GM11168 (cell line): Measurements from ENCODE around the gene SCGB1C1.
"Not testable (repeated sequence)": the region's sequence is repeated elsewhere in the genome, so short reads cannot be mapped to it uniquely, and the experiment has no call there.

Experiments used
- in situ Hi-C: fragments of 300-500 bp; cut with MboI; formaldehyde crosslinking; loops from one replicate; pipeline ENCODE4 v1.12.0; 2022; ENCODE audit warnings: low sequenced_read_pairs; ENCODE audit not compliant: unreplicated experiment

SCGB1C1 gene

DNA sequence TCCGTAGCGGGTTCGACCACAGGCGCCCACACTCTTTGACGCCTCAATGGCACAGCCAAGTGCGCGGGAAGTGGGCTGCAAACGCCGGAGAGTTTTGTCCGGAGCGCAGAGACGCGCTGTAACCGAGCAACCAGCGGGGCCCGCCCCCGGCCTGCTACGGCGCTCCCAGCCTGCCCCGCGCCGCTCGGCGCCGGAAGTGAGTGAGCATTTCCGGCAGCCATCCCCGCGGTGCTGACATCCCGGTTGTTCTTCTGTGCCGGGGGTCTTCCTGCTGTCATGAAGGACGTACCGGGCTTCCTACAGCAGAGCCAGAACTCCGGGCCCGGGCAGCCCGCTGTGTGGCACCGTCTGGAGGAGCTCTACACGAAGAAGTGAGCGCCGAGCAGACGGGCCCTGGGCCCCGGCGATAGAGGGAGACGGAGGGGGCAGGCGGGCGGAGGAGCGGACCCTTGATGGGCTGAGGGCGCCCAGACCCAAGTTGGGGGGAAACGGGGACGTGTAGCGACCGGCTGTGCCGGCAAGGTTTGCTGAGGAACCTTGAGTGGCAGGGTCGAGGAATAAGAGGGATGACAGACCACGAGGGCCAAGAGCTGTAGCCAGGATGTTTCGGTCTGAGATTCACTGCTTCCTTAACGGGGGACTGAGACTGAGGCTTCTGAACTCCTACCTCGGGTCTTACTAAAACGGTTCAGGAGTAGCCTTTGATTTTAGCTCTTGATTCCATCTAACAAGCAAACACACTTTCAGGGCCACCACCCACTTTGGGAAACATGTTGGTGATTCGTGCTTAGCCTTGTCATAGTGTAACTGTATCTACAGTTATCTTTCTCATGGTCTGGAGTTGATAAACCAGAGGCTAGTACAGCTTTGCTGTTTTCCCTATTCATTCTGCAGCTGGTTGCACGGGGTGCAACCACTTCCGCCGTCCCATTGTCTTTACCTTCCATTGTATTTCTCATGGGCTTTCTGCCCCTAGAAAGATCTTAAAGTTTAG is 44.2 kb downstream of the SCGB1C1 start, which contains the start of gene PSMD13:
PSMD13 (plus strand) TSS at position 203 of the 994 bp plus-strand sequence; CDS start at position 277, 74 bp downstream.
- in situ Hi-C loops: no loop called here

GRCh38 chr11:238346-238745 is 45.5 kb downstream of the SCGB1C1 start:
- in situ Hi-C loops: not testable (repeated sequence)

DNA sequence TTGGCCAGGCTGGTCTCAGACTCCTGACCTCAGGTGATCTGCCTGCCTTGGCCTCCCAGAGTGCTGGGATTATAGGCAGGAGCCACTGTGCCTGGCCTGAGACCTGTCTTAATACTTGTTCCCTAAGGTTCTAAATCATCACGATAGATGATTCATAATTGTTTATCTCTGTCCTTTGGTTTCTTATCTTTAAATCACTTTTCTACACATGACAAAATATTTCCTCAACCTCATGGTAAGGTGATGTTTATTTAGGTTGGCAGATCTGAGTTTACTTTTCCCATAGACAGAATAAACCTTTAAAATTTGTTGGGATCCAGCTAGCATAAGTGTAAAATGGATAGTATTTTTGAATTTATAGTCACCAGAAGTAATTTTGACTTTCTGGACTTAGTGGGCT is 47.4 kb downstream of the SCGB1C1 start:
- in situ Hi-C loops: no loop called here

DNA sequence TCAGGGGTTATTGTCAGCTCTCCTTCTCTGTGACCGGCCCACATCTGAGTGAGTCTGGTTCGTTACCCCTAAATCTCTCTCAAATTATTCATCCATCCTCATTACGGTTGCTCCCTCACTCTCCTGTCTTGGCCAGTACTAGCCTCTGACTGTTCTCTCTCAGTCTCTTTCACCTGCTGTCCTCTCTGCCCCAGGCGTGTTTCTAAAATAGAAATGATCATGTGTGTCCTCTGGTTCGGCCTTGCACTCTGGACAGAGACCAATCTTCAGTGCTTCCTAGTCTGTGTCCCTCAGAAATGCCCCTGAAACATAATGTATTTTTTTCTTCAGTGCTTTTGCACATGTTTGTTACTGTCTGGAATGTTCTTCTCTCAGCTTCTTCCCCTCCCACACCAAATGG is 48.8 kb downstream of the SCGB1C1 start:
- in situ Hi-C loops: no loop called here
